Transverse colon (tissue), 3 donors: ENCODE data around the gene PRR16.

Experiments used
- CTCF ChIP-seq, 5 experiments: fragments of 200-600 bp in 3 of 5; fragments of 450-650 bp in 2 of 5; sonication (generic) in 3 of 5; IDR thresholded peaks; 1 replicate in 2 of 5; 2 replicates in 3 of 5; pipeline ENCODE4 v1.5.1; 2016 to 2017; ENCODE audit warnings: antibody characterized with exemption in 5 of 5, inconsistent platforms in 3 of 5, mild to moderate bottlenecking in 2 of 5, moderate library complexity in 1 of 5
- POLR2A ChIP-seq: fragments of 450-650 bp; IDR thresholded peaks from one replicate; pipeline ENCODE4 v1.6.1; 2016; ENCODE audit warnings: antibody characterized with exemption, mild to moderate bottlenecking, moderate library complexity

DNA sequence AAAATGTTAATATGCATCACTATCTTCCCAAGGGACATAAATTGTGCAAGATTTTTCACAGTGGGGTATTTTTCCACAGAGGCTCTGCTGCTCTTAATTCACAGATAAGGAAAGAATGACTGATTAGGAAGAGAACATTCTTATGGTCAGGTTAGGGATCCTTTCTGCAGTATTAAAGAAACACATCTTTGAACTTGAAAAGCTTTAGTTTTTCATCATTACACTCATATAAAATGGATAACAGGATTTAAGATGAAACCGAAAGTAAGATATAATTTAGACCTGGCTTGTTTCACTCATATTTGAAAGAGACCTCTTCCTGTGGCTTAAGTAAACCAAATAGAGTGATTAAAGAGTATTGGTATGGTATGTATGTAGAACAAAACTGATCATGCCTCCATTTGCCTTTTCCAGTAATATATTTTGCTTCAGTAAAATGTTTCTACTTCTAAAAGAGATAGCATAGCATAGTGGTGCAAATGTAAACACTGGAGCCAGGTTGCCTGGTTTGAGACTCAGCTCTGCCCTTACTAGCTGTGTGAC lies 160.0 kb downstream of the PRR16 start:
- no peak for TF ChIP-seq CTCF (IDR thresholded peaks at IDR 0.05)
- no peak for TF ChIP-seq POLR2A
